HepG2 (cell line): ENCODE measurements around the gene MOK. TPM values are rescaled to one million over a fixed set of nuclear protein-coding genes. Genes with fewer than 3 reads are reported as not detected.

Experiments used
- ARHGAP35 ChIP-seq: sonication (generic); formaldehyde crosslinking; IDR thresholded peaks from 2 replicates; pipeline ENCODE4 v1.9.0; 2022; ENCODE audit warnings: mild to moderate bottlenecking, inconsistent platforms, moderate library complexity, missing genetic modification reagents, borderline replicate concordance
- ATM ChIP-seq: fragments of 450-650 bp; IDR thresholded peaks from 2 replicates; pipeline ENCODE4 v1.7.1; 2017; ENCODE audit warnings: mild to moderate bottlenecking, borderline replicate concordance
- ERF ChIP-seq: IDR thresholded peaks from 2 replicates; pipeline ENCODE4 v1.6.1; 2018; ENCODE audit warnings: missing biosample characterization, missing genetic modification reagents
- FOSL2 ChIP-seq: sonication (generic); formaldehyde crosslinking; IDR thresholded peaks from 2 replicates; pipeline ENCODE4 v1.4.0; 2020; ENCODE audit warnings: missing genetic modification reagents
- GFI1 ChIP-seq: sonication (generic); formaldehyde crosslinking; IDR thresholded peaks from 2 replicates; pipeline ENCODE4 v1.5.0; 2020; ENCODE audit warnings: missing genetic modification reagents, mild to moderate bottlenecking, borderline replicate concordance
- HMG20A ChIP-seq: IDR thresholded peaks from 2 replicates; pipeline ENCODE4 v1.6.1; 2016; ENCODE audit warnings: borderline replicate concordance
- HOXA7 ChIP-seq: sonication (generic); formaldehyde crosslinking; IDR thresholded peaks from 2 replicates; pipeline ENCODE4 v1.8.1; 2022; ENCODE audit warnings: mild to moderate bottlenecking, missing genetic modification reagents, moderate library complexity
- IKZF1 ChIP-seq: fragments of 450-650 bp; IDR thresholded peaks from 2 replicates; pipeline ENCODE4 v1.7.1; 2016
- KAT2B ChIP-seq: fragments of 150-350 bp; IDR thresholded peaks from 2 replicates; pipeline ENCODE4 v1.6.1; 2014; ENCODE audit warnings: low read depth, low read length, borderline replicate concordance
- KAT8 ChIP-seq: IDR thresholded peaks from 2 replicates; pipeline ENCODE4 v1.6.1; 2016; ENCODE audit warnings: missing genetic modification reagents, missing compliant biosample characterization
- KDM6A ChIP-seq: IDR thresholded peaks from 2 replicates; pipeline ENCODE4 v1.6.1; 2016; ENCODE audit warnings: low read depth
- KLF9 ChIP-seq: IDR thresholded peaks from 2 replicates; pipeline ENCODE4 v1.6.1; 2016; ENCODE audit warnings: low read depth
- MTF2 ChIP-seq: sonication (generic); formaldehyde crosslinking; IDR thresholded peaks from 2 replicates; pipeline ENCODE4 v1.5.0; 2020; ENCODE audit warnings: missing genetic modification reagents, borderline replicate concordance
- MXD4 ChIP-seq: IDR thresholded peaks from 2 replicates; pipeline ENCODE4 v1.6.1; 2016; ENCODE audit warnings: mild to moderate bottlenecking, missing biosample characterization, missing genetic modification reagents
- NFE2 ChIP-seq: sonication (generic); formaldehyde crosslinking; IDR thresholded peaks from 2 replicates; pipeline ENCODE4 v1.4.0; 2020; ENCODE audit warnings: missing genetic modification reagents
- NFIB ChIP-seq: sonication (generic); formaldehyde crosslinking; IDR thresholded peaks from 2 replicates; pipeline ENCODE4 v1.9.0; 2021; ENCODE audit warnings: missing genetic modification reagents, mild to moderate bottlenecking, borderline replicate concordance
- NR2F2 ChIP-seq: IDR thresholded peaks from 2 replicates; pipeline ENCODE4 v1.6.1; 2012; ENCODE audit warnings: low read depth, inconsistent platforms, borderline replicate concordance
- PCBP1 ChIP-seq: fragments of 200-400 bp; formaldehyde crosslinking; IDR thresholded peaks from 2 replicates; pipeline ENCODE4 v1.6.1; 2017; ENCODE audit warnings: mild to moderate bottlenecking, low read depth, low read length, borderline replicate concordance
- PHB2 ChIP-seq: fragments of 450-650 bp; IDR thresholded peaks from 2 replicates; pipeline ENCODE4 v1.6.1; 2018; ENCODE audit not compliant: partially characterized antibody
- POLR2G ChIP-seq: fragments of 200-400 bp; formaldehyde crosslinking; IDR thresholded peaks from 2 replicates; pipeline ENCODE4 v1.6.1; 2018; ENCODE audit warnings: mild to moderate bottlenecking, low read depth, low read length, moderate library complexity
- REL ChIP-seq: sonication (generic); formaldehyde crosslinking; conservative IDR thresholded peaks from 2 replicates; pipeline ENCODE4 v1.8.0; 2022; ENCODE audit warnings: mild to moderate bottlenecking, missing genetic modification reagents, moderate library complexity
- SRSF1 ChIP-seq: fragments of 200-400 bp; formaldehyde crosslinking; optimal IDR thresholded peaks from 2 replicates; pipeline ENCODE3; 2017; ENCODE audit warnings: mild to moderate bottlenecking, low read depth, low read length, moderate library complexity
- SSRP1 ChIP-seq: IDR thresholded peaks from 2 replicates; pipeline ENCODE4 v1.6.1; 2016; ENCODE audit warnings: control low read depth
- ZFP1 ChIP-seq: IDR thresholded peaks from 2 replicates; pipeline ENCODE4 v1.6.1; 2016
- ZNF329 ChIP-seq: sonication (generic); formaldehyde crosslinking; IDR thresholded peaks from 2 replicates; pipeline ENCODE4 v1.9.0; 2021; ENCODE audit warnings: low read depth, mild to moderate bottlenecking, missing genetic modification reagents
- ZNF430 ChIP-seq: sonication (generic); formaldehyde crosslinking; IDR thresholded peaks from 2 replicates; pipeline ENCODE4 v1.9.0; 2021; ENCODE audit warnings: mild to moderate bottlenecking, missing genetic modification reagents
- ZNF768 ChIP-seq: sonication (generic); formaldehyde crosslinking; IDR thresholded peaks from 2 replicates; pipeline ENCODE4 v1.4.0; 2020; ENCODE audit warnings: missing genetic modification reagents
- ZSCAN22 ChIP-seq: sonication (generic); formaldehyde crosslinking; IDR thresholded peaks from 2 replicates; pipeline ENCODE4 v1.4.0; 2020; ENCODE audit warnings: mild to moderate bottlenecking, missing genetic modification reagents
- polyA plus RNA-seq, 8 experiments: library from polyadenylated mRNA; depleted of rRNA in 3 of 8; stranded (reverse) in 7 of 8; unstranded in 1 of 8; fragments of >200 nt; fragmentation: Illumina TruSeq in 4 of 8; extraction: Trizol in 4 of 8; gene quantifications; 2 replicates each; pipeline versions ENCODE4 v1.2.1 to v1.2.3, GENCODE V29; 2011 to 2016; ENCODE audit warnings: low read depth in 4 of 8, missing spikeins in 1 of 8, mixed read lengths in 1 of 8; ENCODE audit not compliant: insufficient read depth in 1 of 8
- total RNA-seq, 5 experiments: library from RNA; depleted of rRNA; stranded (reverse); fragments of >200 nt; fragmentation: Illumina TruSeq; extraction: Trizol; gene quantifications; 2 replicates each; pipeline ENCODE4 v1.2.3, GENCODE V29; 2016; ENCODE audit warnings: low read depth in 1 of 5
- TF ChIP-seq, protein P1 (sequence below): sonication (generic); formaldehyde crosslinking; IDR thresholded peaks from 2 replicates; pipeline ENCODE4 v1.4.0; 2020; ENCODE audit warnings: mild to moderate bottlenecking, missing genetic modification reagents
- TF ChIP-seq, protein P2 (sequence below): sonication (generic); formaldehyde crosslinking; conservative IDR thresholded peaks from 2 replicates; pipeline ENCODE4 v1.4.0; 2020; ENCODE audit warnings: missing genetic modification reagents

The MOK gene
- total and polyA plus RNA-seq, 2 of the 13 experiments (the other 11 are each of a cell fraction or from before 2014, with no cell fraction given): 15.3 to 16.9 TPM

DNA sequence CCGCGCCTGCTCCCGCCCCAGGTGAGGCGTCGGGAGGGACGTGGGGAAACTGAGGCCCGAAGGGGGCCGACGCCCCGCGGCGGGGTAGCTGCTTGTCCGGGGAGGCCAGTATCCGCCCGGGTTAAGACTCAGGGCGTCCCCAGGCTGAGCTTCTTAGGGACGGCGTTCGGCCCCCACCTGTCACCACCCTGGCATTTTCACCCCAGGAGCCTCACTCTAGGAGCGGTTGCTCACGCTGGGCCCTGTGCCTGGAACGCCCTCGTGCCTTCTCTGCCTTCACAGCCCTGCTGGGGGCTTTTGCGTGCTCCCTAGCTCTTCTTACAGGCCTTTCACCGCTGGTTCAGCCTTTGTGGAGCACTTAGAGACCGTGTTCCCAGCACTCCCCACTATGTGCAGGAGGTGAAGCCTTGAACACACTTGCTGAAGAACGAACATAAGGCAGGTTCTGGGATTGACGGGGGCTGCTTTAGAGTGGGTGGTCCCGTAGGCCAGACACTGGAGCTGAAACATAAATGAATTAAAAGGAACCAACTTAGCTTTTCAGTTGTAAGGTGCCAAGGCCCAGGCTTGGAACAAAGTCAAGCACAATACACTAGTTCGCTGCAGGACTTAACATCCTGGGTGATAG lies 15.2 kb upstream of the MOK start (continued):
- TF ChIP-seq ZSCAN22 (CRISPR knock-in tag) (no peak), ZFP1 (no peak), KAT8 (CRISPR knock-in tag) (no peak), SSRP1 (CRISPR knock-in tag) (no peak), HOXA7 (CRISPR knock-in tag) (no peak), KLF9 (CRISPR knock-in tag) (no peak), KDM6A (no peak), ARHGAP35 (CRISPR knock-in tag) (no peak), NFIB (CRISPR knock-in tag) (no peak), HMG20A (no peak), SRSF1 (peak; percentile 29), PCBP1 (no peak), POLR2G (no peak; the same call in 1 of the 2 replicates), NR2F2 (no peak), FOSL2 (CRISPR knock-in tag) (peak; percentile 25; the same call in 1 of the 2 replicates), MXD4 (no peak), ERF (no peak), GFI1 (peak; percentile 7; the same call in 1 of the 2 replicates), REL (CRISPR knock-in tag) (no peak), ZNF430 (no peak; the same call in 1 of the 2 replicates), IKZF1 (no peak), MTF2 (CRISPR knock-in tag) (no peak), ATM (no peak), KAT2B (no peak), ZNF329 (no peak), ZNF768 (CRISPR knock-in tag) (0 out of 2 replicates have a peak, but pooled peaks have one; percentile 11), PHB2 (no peak), NFE2 (no peak)
- TF ChIP-seq, protein P1, sequence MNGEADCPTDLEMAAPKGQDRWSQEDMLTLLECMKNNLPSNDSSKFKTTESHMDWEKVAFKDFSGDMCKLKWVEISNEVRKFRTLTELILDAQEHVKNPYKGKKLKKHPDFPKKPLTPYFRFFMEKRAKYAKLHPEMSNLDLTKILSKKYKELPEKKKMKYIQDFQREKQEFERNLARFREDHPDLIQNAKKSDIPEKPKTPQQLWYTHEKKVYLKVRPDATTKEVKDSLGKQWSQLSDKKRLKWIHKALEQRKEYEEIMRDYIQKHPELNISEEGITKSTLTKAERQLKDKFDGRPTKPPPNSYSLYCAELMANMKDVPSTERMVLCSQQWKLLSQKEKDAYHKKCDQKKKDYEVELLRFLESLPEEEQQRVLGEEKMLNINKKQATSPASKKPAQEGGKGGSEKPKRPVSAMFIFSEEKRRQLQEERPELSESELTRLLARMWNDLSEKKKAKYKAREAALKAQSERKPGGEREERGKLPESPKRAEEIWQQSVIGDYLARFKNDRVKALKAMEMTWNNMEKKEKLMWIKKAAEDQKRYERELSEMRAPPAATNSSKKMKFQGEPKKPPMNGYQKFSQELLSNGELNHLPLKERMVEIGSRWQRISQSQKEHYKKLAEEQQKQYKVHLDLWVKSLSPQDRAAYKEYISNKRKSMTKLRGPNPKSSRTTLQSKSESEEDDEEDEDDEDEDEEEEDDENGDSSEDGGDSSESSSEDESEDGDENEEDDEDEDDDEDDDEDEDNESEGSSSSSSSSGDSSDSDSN (CRISPR knock-in tag): peak; percentile 26; the same call in 1 of the 2 replicates
- TF ChIP-seq, protein P2, sequence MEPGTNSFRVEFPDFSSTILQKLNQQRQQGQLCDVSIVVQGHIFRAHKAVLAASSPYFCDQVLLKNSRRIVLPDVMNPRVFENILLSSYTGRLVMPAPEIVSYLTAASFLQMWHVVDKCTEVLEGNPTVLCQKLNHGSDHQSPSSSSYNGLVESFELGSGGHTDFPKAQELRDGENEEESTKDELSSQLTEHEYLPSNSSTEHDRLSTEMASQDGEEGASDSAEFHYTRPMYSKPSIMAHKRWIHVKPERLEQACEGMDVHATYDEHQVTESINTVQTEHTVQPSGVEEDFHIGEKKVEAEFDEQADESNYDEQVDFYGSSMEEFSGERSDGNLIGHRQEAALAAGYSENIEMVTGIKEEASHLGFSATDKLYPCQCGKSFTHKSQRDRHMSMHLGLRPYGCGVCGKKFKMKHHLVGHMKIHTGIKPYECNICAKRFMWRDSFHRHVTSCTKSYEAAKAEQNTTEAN (CRISPR knock-in tag): no peak
